ENCODE results near the gene EFCAB5. TPM values are rescaled to one million over a fixed set of nuclear protein-coding genes. Genes with fewer than 3 reads are reported as not detected.

Gene EFCAB5
- total and polyA plus RNA-seq, 10 of the 15 experiments (the other 5 are each of a cell fraction or from before 2014, with no cell fraction given): 0.39 to 2.6 (median 1.0) TPM

- TF ChIP-seq PML (IDR thresholded peaks at IDR 0.05; ENCODE audit: low read length): no peak
- TF ChIP-seq NFYB (IDR thresholded peaks at IDR 0.05; ENCODE audit: insufficient read depth, low read depth, low read length): no peak
- TF ChIP-seq ZNF274 (IDR thresholded peaks at IDR 0.05; ENCODE audit: insufficient read depth, insufficient read length): no peak
- no peak for TF ChIP-seq ZSCAN29 (IDR thresholded peaks at IDR 0.05)
- no peak for TF ChIP-seq NFIC (IDR thresholded peaks at IDR 0.05; ENCODE audit: low read depth, low read length)
- no peak for TF ChIP-seq NFXL1 (IDR thresholded peaks at IDR 0.05; ENCODE audit: borderline replicate concordance)
- no peak for TF ChIP-seq CREB1 (IDR thresholded peaks at IDR 0.05; ENCODE audit: low read depth)
- TF ChIP-seq SREBF1 (IDR thresholded peaks at IDR 0.05; ENCODE audit: low read length): no peak
- TF ChIP-seq RB1 (IDR thresholded peaks at IDR 0.05; ENCODE audit: borderline replicate concordance): no peak
- no peaks in the 10 kb centered on the region for H4K20me1 ChIP-seq (ENCODE audit: control insufficient read depth, insufficient read depth)
- H3K36me3 ChIP-seq (ENCODE audit: control insufficient read depth in 2 of 2, insufficient read depth in 2 of 2, low read length in 1 of 2): no peaks in the 10 kb centered on the region
- no peak overlapping the region for H3K4me2 ChIP-seq (ENCODE audit: control insufficient read depth, insufficient read depth)
- H3K4me3 ChIP-seq: no peak overlapping the region
- BruUV-seq (replicated peaks): no TSS peak
- no peak for ATAC-seq
- DNase-seq (ENCODE audit: low read depth, low spot score): no peak
- in situ Hi-C loops (cut with MboI) (no loop called here), intact Hi-C loops (cut with micrococcal nuclease; ENCODE audit: unreplicated experiment) (no loop called here)
- no peaks in the 10 kb centered on the region for H3K4me1 ChIP-seq (ENCODE audit: control insufficient read depth, insufficient read depth, low read length)
- ChIA-PET RAD21 (ENCODE audit: unreplicated experiment) (no interaction called here), CTCF (interaction anchor here (0.5 to 1.5 kb wide), 3 partner anchors 38 to 53 kb away, joined by 3 read pairs; partner anchors contain the start of gene SSH2), SMC1A (ENCODE audit: uncharacterized antibody, unreplicated experiment) (interaction anchor here (1.1 to 1.6 kb wide), 2 partner anchors 11 to 52 kb away, joined by 4 to 5 read pairs; no protein-coding TSS in a partner anchor), POLR2A (no interaction called here)
- no peak overlapping the region for H2AFZ ChIP-seq (ENCODE audit: control insufficient read depth, low read depth, low read length)
- no peak overlapping the region for H3K9ac ChIP-seq (ENCODE audit: control insufficient read depth, insufficient read depth, low read length)
- FAIRE-seq: no peak
- no peaks in the 10 kb centered on the region for H3K27me3 ChIP-seq (replicated peaks in 1 of 2; ENCODE audit: control insufficient read depth in 2 of 2, insufficient read depth in 2 of 2, low read length in 1 of 2)
- 12% methylated on average over 1 of the region's 1 CpG for WGBS (ENCODE audit: insufficient coverage, insufficient replicate concordance, low lambda C conversion rate, missing lambda C conversion rate)
- no peak overlapping the region for H3K27ac ChIP-seq (ENCODE audit: control insufficient read depth, insufficient read depth)
- no peaks in the 10 kb centered on the region; the same call in 2 of the 3 replicates for H3K9me3 ChIP-seq (replicated peaks; ENCODE audit: control insufficient read depth, insufficient read depth, low read length)
- H3K79me2 ChIP-seq (ENCODE audit: control insufficient read depth, insufficient read depth, low read length): no peaks in the 10 kb centered on the region
Measured at GRCh38 chr17:29982991-29983653, 41.7 kb downstream of the EFCAB5 start.

- Histone ChIP-seq H3K36me3 (ENCODE audit: control insufficient read depth in 2 of 2, insufficient read depth in 2 of 2, low read length in 1 of 2) (no peaks in the 10 kb centered on the region), H3K4me1 (ENCODE audit: control insufficient read depth, insufficient read depth, low read length) (no peaks in the 10 kb centered on the region), H3K9me3 (replicated peaks; ENCODE audit: control insufficient read depth, insufficient read depth, low read length) (no peaks in the 10 kb centered on the region; the same call in 1 of the 3 replicates), H2AFZ (ENCODE audit: control insufficient read depth, low read depth, low read length) (no peak overlapping the region), H3K9ac (ENCODE audit: control insufficient read depth, insufficient read depth, low read length) (no peak overlapping the region), H3K4me3 (no peak overlapping the region), H3K27me3 (replicated peaks in 1 of 2; ENCODE audit: control insufficient read depth in 2 of 2, insufficient read depth in 2 of 2, low read length in 1 of 2) (no peaks in the 10 kb centered on the region), H3K4me2 (ENCODE audit: control insufficient read depth, insufficient read depth) (no peak overlapping the region), H3K27ac (ENCODE audit: control insufficient read depth, insufficient read depth) (no peak overlapping the region), H3K79me2 (ENCODE audit: control insufficient read depth, insufficient read depth, low read length) (no peaks in the 10 kb centered on the region), H4K20me1 (ENCODE audit: control insufficient read depth, insufficient read depth) (no peaks in the 10 kb centered on the region)
- ATAC-seq (no peak), DNase-seq (ENCODE audit: low read depth, low spot score) (no peak), FAIRE-seq (no peak)
- ChIA-PET RAD21 (ENCODE audit: unreplicated experiment) (no interaction called here), SMC1A (ENCODE audit: uncharacterized antibody, unreplicated experiment) (no interaction called here), CTCF (no interaction called here), POLR2A (no interaction called here)
- intact Hi-C loops (cut with micrococcal nuclease; ENCODE audit: unreplicated experiment) (no loop called here), in situ Hi-C loops (cut with MboI) (no loop called here)
- 45% methylated on average over 3 of the region's 3 CpGs for WGBS (ENCODE audit: insufficient coverage, insufficient replicate concordance, low lambda C conversion rate, missing lambda C conversion rate)
- no TSS peak for BruUV-seq (replicated peaks)
- TF ChIP-seq ZBTB33 (IDR thresholded peaks at IDR 0.05): no peak
- TF ChIP-seq MTA2 (IDR thresholded peaks at IDR 0.05; ENCODE audit: low read depth): no peak
- TF ChIP-seq JUNB (IDR thresholded peaks at IDR 0.05): no peak
- TF ChIP-seq EED (IDR thresholded peaks at IDR 0.05; ENCODE audit: low read depth): no peak
- no peak for TF ChIP-seq TCF12 (IDR thresholded peaks at IDR 0.05; ENCODE audit: low read depth, low read length)
- TF ChIP-seq REST (IDR thresholded peaks at IDR 0.05; ENCODE audit: low read depth, low read length): no peak
Measured at GRCh38 chr17:29996458-29996857, 55.0 kb downstream of the EFCAB5 start.

All from GM12878 (cell line).